ENCODE measurements around the gene LARGE1.

DNA sequence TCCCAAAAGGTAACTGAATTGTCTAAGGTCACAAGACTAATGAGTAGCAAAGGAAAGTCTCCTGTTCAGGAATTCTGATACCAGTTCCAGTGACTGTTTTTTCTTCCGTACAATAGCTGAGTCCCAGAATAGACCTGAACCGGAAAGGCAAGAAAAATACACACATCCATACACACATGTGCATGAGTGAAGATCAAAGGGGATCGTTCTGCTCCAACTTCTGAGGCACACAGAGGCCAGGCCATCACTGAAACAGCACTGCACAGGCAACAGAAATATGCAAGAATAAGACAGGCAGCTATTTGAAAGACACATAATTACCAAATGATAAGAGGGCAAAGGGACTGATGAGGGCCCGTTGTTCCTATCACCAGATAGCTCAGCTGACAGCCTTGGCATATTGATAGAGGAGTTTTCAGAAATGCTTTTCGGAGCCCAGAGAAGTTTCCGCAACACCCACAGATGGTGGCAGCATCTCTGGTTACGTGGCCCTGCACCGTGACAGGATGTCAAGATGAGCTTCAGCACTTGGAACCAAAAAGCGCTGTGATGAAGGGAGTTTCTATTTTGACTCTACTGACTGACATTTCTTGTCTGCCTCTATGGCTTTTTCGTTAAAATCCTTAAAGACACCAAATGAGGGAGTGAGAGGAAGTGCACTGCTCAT is 280.6 kb downstream of the LARGE1 start:
- TF ChIP-seq POLR2A (IDR thresholded peaks at IDR 0.05; ENCODE audit: extremely low read depth, insufficient read length): no peak
- TF ChIP-seq, protein P1, sequence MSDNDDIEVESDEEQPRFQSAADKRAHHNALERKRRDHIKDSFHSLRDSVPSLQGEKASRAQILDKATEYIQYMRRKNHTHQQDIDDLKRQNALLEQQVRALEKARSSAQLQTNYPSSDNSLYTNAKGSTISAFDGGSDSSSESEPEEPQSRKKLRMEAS (IDR thresholded peaks at IDR 0.05; ENCODE audit: low read depth, low read length): no peak
- TF ChIP-seq, protein P2, sequence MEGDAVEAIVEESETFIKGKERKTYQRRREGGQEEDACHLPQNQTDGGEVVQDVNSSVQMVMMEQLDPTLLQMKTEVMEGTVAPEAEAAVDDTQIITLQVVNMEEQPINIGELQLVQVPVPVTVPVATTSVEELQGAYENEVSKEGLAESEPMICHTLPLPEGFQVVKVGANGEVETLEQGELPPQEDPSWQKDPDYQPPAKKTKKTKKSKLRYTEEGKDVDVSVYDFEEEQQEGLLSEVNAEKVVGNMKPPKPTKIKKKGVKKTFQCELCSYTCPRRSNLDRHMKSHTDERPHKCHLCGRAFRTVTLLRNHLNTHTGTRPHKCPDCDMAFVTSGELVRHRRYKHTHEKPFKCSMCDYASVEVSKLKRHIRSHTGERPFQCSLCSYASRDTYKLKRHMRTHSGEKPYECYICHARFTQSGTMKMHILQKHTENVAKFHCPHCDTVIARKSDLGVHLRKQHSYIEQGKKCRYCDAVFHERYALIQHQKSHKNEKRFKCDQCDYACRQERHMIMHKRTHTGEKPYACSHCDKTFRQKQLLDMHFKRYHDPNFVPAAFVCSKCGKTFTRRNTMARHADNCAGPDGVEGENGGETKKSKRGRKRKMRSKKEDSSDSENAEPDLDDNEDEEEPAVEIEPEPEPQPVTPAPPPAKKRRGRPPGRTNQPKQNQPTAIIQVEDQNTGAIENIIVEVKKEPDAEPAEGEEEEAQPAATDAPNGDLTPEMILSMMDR (IDR thresholded peaks at IDR 0.05; ENCODE audit: low read depth, low read length): no peak

Data from NB4 (cell line).